GM10248 (cell line): ENCODE data around the gene GNS.

ENCODE experiments used
- CTCF ChIA-PET: fragments of 300-600 bp; sonication (Branson Sonifier 250); formaldehyde crosslinking; extraction: SDS; loops from one replicate; lab custom pipeline; 2021; ENCODE audit warnings: antibody characterized with exemption; lab: Yijun Ruan, JAX
- POLR2A ChIA-PET: fragments of 350-650 bp; sonication (Branson Sonifier 250); formaldehyde crosslinking; extraction: SDS; loops from one replicate; lab custom pipeline; 2020; ENCODE audit warnings: antibody characterized with exemption; lab: Yijun Ruan, JAX
- DNase-seq: peaks from one replicate; pipeline ENCODE4 v3.0.0; 2012; ENCODE audit errors: extremely low spot score
- TF ChIP-seq, protein P1 (sequence below): IDR thresholded peaks from 2 replicates; pipeline ENCODE4 v1.5.1; 2012; ENCODE audit warnings: mild to moderate bottlenecking, low read depth; ENCODE audit errors: extremely low read depth, missing control alignments, control extremely low read depth

Gene GNS

GRCh38 chr12:64752032-64752431 lies 7.2 kb downstream of the GNS start:
- no peak for DNase-seq
- POLR2A ChIA-PET, result no interaction called here
- CTCF ChIA-PET, result no interaction called here
- TF ChIP-seq, protein P1, sequence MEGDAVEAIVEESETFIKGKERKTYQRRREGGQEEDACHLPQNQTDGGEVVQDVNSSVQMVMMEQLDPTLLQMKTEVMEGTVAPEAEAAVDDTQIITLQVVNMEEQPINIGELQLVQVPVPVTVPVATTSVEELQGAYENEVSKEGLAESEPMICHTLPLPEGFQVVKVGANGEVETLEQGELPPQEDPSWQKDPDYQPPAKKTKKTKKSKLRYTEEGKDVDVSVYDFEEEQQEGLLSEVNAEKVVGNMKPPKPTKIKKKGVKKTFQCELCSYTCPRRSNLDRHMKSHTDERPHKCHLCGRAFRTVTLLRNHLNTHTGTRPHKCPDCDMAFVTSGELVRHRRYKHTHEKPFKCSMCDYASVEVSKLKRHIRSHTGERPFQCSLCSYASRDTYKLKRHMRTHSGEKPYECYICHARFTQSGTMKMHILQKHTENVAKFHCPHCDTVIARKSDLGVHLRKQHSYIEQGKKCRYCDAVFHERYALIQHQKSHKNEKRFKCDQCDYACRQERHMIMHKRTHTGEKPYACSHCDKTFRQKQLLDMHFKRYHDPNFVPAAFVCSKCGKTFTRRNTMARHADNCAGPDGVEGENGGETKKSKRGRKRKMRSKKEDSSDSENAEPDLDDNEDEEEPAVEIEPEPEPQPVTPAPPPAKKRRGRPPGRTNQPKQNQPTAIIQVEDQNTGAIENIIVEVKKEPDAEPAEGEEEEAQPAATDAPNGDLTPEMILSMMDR, result no peak

- POLR2A ChIA-PET, result interaction anchor here (0.6 kb wide), 1 partner anchor 137 kb away, joined by 3 read pairs; no protein-coding TSS in a partner anchor
- CTCF ChIA-PET, result interaction anchor here (1.1 kb wide), 1 partner anchor 52 kb away, joined by 6 read pairs; no protein-coding TSS in a partner anchor
- no peak for DNase-seq
- TF ChIP-seq, protein P1, result no peak
Measured at GRCh38 chr12:64749461-64750200, 9.6 kb downstream of the GNS start.

DNA sequence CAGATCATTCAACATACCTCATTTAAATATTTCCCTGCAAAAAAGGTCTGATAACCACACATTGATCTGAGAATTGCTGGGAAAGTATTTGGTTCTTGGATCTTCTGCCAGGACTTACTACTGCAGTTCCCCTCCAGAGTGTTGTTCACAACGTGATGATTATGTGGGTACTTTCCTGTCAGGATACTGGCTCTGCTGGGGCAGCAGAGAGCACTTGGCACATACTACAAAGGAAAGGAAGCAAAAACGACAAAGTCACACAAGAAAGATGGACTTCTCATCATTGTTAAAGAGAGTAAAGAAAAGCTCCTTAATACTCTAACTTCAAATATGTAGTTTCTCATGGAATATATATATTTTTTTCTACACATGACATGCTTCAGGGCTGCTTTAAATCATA lies 11.5 kb downstream of the GNS start:
- ChIA-PET CTCF (interaction anchor here (0.6 to 1.6 kb wide), 3 partner anchors 9 to 198 kb away, joined by 3 read pairs; no protein-coding TSS in a partner anchor), POLR2A (no interaction called here)
- DNase-seq, result no peak
- TF ChIP-seq, protein P1, result no peak

GRCh38 chr12:64746663-64747062 lies 12.5 kb downstream of the GNS start:
- DNase-seq, result no peak
- CTCF ChIA-PET, result interaction anchor here (0.6 to 1.3 kb wide), 4 partner anchors 8 to 197 kb away, joined by 3 to 4 read pairs (median 4); no protein-coding TSS in a partner anchor
- TF ChIP-seq, protein P1, result no peak
- POLR2A ChIA-PET, result no interaction called here

DNA sequence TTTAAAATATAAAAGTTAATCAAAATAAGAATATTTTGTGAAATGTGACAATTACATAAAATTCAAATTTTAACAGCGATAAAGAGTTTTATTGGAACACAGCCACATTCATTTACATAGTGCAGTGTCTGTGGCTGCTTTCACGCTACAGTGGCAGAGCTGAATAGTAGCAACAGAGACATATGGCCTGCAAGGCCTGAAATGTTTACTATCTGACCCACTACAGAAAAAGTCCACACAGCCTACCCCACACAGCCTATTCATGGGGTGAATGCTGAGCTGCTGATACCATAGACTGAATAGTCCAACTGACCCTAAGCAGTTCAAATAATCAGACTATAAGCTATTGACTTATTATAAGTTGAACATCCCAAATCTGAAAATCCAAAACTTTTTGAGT lies 13.2 kb downstream of the GNS start:
- TF ChIP-seq, protein P1, result no peak
- DNase-seq, result no peak
- ChIA-PET POLR2A (no interaction called here), CTCF (interaction anchor here (1.1 to 1.3 kb wide), 4 partner anchors 8 to 196 kb away, joined by 3 to 4 read pairs (median 4); no protein-coding TSS in a partner anchor)

DNA sequence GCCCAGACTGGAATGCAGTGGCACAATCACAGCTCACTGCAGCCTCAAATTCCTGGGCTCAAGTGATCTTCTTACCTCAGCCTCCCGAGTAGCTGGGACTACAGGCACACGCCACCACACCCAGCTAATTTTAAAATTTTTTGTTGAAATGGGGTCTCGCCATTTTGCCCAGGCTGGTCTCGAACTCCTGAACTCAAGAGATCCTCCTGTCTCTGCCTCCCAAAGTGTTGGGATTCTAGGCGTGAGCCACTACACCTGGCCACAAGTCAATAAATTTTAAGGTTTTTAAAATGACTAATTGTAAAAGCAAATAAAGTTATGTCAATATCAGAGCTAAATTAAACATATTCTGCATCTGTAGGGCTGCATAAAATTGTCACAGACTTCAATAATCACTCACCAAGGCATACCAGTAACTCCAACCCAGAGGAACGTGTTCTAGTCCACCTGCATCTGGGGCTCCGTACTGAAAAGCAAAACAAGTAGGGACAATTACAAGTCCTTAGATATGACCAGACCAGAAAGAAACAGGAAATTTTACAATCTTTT lies 13.9 kb downstream of the GNS start:
- TF ChIP-seq, protein P1, result no peak
- no peak for DNase-seq
- POLR2A ChIA-PET, result no interaction called here
- CTCF ChIA-PET, result interaction anchor here (1.1 to 2.6 kb wide), 3 partner anchors 9 to 26 kb away, joined by 3 to 8 read pairs (median 4); no protein-coding TSS in a partner anchor
